Measurements from ENCODE around the gene NPAS2.

Gene NPAS2

GRCh38 chr2:101025561-101025960, 205.6 kb downstream of the NPAS2 start:
- no peak for DNase-seq

DNA sequence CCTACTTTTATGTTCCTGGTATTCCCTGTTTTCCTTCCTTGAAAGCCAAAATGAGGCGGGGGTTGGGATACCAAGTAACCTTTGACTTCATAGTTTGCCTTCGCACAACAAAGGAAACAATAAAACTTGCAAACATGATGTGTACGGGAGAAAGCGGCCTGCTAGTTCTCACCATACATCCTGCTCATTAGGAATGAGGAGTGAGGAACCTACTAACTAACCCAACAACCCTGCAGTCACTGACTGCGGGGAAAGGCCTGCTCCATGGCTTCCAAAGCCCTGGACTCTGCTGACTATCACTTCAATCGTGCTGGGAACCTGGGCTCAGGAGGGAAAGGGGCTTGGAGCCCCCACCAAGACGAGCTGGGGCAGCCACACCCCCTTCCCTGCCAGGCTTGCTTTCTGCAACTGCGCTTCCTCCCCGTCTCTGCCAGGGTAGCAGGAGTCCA, 206.3 kb downstream of the NPAS2 start:
- DNase-seq = no peak

GRCh38 chr2:101026923-101027469, 207.1 kb downstream of the NPAS2 start:
- no peak for DNase-seq

DNA sequence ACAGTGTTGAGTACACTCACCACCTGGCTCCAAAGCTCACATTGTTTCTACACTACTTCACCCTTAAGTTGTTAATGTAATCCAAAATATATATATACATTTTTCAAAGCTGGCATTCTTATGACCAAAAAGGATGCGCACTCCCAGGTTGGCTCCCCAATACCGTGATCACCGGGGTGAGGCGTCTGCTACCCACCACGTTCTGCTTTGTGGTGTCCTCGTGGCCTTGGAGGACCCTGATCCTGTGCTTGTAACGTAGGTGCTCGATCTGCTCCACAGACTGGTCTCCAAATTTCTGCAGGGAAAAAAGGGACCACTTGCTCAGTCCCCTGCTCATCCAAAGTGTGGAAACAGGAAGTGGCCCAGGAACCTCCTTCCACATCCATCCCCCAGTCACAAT, 207.9 kb downstream of the NPAS2 start:
- no peak for DNase-seq

DNA sequence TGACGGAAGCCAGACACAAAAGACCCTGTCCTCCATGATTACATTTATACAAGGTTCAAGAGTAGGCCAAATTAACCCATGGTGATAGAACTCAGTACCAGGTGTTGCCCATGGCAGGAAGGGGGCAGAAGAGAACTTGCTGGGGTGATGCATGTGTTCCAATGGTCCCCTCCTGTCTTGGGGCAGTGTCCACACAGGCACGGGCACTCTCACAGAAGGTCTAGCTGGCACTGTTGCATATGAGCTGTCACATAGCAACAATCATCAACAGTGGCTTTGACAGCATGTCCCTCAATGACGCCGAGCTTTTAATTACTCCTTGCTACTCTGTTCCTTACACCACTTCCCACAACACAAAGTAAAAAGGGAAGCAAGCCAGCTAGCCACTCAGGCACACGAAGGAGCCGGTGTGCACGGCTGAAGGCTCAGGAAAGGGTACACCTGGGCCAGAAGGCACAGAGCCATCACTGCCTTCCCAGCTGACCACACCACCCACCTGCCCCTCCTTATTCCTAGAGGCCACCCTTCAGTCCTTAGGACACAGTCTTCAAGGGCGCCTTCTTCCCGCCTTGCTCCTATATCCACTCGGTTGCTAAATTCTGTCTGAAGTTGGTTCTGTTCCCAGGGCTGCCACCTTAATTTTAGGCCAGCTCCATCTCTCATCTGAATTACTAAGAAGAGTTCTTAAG, 211.1 kb downstream of the NPAS2 start:
- DNase-seq = no peak

GRCh38 chr2:101032084-101032776, 212.3 kb downstream of the NPAS2 start:
- no peak for DNase-seq

GRCh38 chr2:101036562-101036961, 216.6 kb downstream of the NPAS2 start:
- no peak for DNase-seq

- no peak for DNase-seq
Observed at GRCh38 chr2:101037161-101037755, 217.3 kb downstream of the NPAS2 start.

- no peak for DNase-seq
Observed at GRCh38 chr2:101038455-101039255, 218.7 kb downstream of the NPAS2 start.

DNA sequence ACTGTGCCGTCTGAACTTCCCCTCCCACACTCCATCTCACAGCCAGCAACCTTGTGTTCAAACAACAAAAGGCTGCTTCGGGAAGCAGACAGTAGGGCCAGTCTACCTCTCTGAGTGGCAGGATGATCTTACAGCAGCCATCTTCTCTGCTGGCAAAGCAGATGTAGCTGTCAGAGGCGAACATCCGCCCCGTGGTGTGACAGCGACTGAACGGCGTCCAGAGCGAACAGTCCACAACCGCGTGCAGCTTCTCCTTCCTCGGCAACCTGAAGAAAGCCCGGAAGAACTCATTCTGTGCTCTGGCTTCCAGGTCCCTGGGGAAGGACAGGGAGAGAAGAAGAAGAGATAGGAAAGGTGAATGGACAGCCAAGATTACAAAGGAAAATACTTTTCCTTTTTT, 220.1 kb downstream of the NPAS2 start:
- no peak for DNase-seq

DNA sequence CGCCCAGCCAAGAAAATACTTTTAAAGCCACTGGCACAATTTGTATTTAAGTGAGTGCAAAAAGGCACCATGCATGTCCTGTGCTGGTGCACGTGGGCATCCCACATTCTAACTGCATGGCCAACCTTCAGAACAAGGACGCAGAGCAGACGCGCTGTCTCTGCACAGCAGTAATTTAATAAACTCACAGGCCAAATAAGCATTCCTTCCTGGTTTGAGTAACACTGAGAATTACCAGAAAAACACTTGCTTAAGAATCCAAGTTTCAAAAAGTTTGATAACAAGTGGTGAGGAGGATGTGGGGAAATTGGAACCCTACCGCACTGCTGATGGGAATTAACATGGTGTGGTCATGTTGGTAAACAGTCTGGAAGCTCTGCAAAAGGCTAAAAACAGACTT, 220.8 kb downstream of the NPAS2 start:
- no peak for DNase-seq

- no peak for DNase-seq
Observed at GRCh38 chr2:101041413-101041812, 221.5 kb downstream of the NPAS2 start.

DNA sequence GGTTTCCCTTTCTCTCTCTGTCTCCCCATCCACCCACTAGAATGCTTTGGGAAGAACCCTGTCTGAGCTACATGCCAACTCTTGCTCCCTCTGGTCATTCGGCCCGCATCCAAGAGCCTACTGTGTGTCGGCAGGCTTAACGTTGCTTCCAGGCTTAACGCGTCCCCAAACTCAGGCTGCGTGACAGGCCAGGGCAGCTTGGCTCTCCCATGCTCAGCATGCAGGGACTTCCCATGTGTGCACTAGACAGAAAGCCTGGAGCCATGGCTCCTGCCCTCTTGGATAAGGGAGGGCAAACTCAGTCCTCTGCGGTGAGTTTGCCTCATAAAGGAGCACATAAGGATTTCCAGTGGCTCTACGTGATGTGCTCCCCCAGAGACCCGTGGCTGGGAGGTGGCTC, 225.4 kb downstream of the NPAS2 start:
- DNase-seq = no peak

All from NCI-H1436 treated with DMSO at 0.1 percent for 48 hours (cell line).